ENCODE data around the gene IGFBP3. TPM values are rescaled to one million over a fixed set of nuclear protein-coding genes. Genes with fewer than 3 reads are reported as not detected.
"Not testable (repeated sequence)": the region's sequence is repeated elsewhere in the genome, so short reads cannot be mapped to it uniquely, and the experiment has no call there.

IGFBP3 gene
- 224 and 281 TPM in 2 replicates for total RNA-seq (2014; rRNA removed; shearing (Covaris generic); ENCODE audit: low replicate concordance)

GRCh38 chr7:45920502-45921380 is at the start of gene IGFBP3:
Gene IGFBP3, minus strand, starts transcription at chr7:45921272. Its CDS starts 132 bp downstream, at chr7:45921140.
- H3K27me3 ChIP-seq: no peaks in the 10 kb centered on the region
- peaks cover 24% of the 10 kb centered on the region for H3K36me3 ChIP-seq
- DNase-seq: peak; percentile 79
- no peaks in the 10 kb centered on the region for H3K9me3 ChIP-seq
- H3K4me3 ChIP-seq: peak within 1 kb of the TSS; percentile 69

GRCh38 chr7:45970454-45970853 is 49.4 kb upstream of the IGFBP3 start:
- no peak overlapping the region for H3K4me3 ChIP-seq
- no peak for DNase-seq
- H3K36me3 ChIP-seq: no peaks in the 10 kb centered on the region
- H3K27me3 ChIP-seq: no peaks in the 10 kb centered on the region
- 0 out of 2 replicates have a peak, but pooled peaks cover under 1% of the 10 kb centered on the region for H3K9me3 ChIP-seq

GRCh38 chr7:45969940-45970339 is 48.9 kb upstream of the IGFBP3 start:
- no peak overlapping the region for H3K4me3 ChIP-seq
- DNase-seq: no peak
- no peaks in the 10 kb centered on the region for H3K36me3 ChIP-seq
- no peaks in the 10 kb centered on the region for H3K27me3 ChIP-seq
- H3K9me3 ChIP-seq: no peaks in the 10 kb centered on the region

- Histone ChIP-seq H3K4me3 (no peak overlapping the region), H3K9me3 (no peaks in the 10 kb centered on the region), H3K36me3 (no peaks in the 10 kb centered on the region), H3K27me3 (no peaks in the 10 kb centered on the region)
- no peak for DNase-seq
These were observed 47.9 kb upstream of the IGFBP3 start for GRCh38 chr7:45968856-45969541.

GRCh38 chr7:45968312-45968711 is 47.2 kb upstream of the IGFBP3 start:
- Histone ChIP-seq H3K9me3 (no peaks in the 10 kb centered on the region), H3K27me3 (no peaks in the 10 kb centered on the region), H3K4me3 (no peak overlapping the region), H3K36me3 (no peaks in the 10 kb centered on the region)
- DNase-seq: no peak

- Histone ChIP-seq H3K27me3 (no peaks in the 10 kb centered on the region), H3K9me3 (no peaks in the 10 kb centered on the region), H3K4me3 (no peak overlapping the region), H3K36me3 (no peaks in the 10 kb centered on the region)
- DNase-seq: no peak
These were observed 46.6 kb upstream of the IGFBP3 start for GRCh38 chr7:45967591-45968157.

DNA sequence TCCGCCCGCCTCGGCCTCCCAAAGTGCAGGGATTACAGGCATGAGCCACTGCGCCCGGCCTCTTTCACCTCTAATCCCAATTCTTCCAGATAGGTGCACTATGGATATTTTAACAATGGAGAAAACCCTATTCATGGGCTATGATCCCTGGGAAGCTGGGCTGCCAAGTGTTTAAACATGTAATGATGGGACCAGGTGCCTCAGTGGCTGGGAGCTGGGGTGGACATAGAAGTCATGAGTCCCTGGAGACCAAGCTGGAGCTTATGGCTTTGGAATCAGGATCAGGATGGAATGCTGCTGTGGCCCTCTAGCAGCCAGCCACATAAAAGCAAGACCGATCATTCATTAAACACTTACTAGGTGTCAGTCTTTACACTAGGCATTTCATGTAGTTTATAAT is 41.8 kb upstream of the IGFBP3 start:
- no peak overlapping the region for H3K4me3 ChIP-seq
- no peaks in the 10 kb centered on the region for H3K27me3 ChIP-seq
- no peak for DNase-seq
- H3K9me3 ChIP-seq: no peaks in the 10 kb centered on the region
- no peaks in the 10 kb centered on the region for H3K36me3 ChIP-seq

GRCh38 chr7:45957721-45958120 is 36.6 kb upstream of the IGFBP3 start:
- Histone ChIP-seq H3K27me3 (no peaks in the 10 kb centered on the region), H3K4me3 (no peak overlapping the region), H3K9me3 (peaks cover 10% of the 10 kb centered on the region; the same call in 1 of the 2 replicates), H3K36me3 (no peaks in the 10 kb centered on the region)
- no peak for DNase-seq

GRCh38 chr7:45955286-45955685 is 34.2 kb upstream of the IGFBP3 start:
- no peak for DNase-seq
- no peaks in the 10 kb centered on the region for H3K36me3 ChIP-seq
- no peak overlapping the region for H3K4me3 ChIP-seq
- H3K9me3 ChIP-seq: peaks cover 10% of the 10 kb centered on the region; the same call in 1 of the 2 replicates
- H3K27me3 ChIP-seq: no peaks in the 10 kb centered on the region

DNA sequence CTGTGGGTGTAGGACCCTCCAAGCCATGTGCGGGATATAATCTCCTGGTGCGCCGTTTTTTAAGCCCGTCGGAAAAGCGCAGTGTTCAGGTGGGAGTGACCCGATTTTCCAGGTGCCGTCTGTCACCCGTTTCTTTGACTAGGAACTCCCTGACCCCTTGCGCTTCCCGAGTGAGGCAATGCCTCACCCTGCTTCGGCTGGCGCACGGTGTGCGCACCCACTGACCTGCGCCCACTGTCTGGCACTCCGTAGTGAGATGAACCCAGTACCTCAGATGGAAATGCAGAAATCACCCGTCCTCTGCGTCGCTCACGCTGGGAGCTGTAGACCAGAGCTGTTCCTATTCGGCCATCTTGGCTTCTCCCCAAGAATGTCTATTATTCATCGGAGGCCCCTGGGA is 32.0 kb upstream of the IGFBP3 start:
- not testable (repeated sequence) for DNase-seq, H3K27me3 ChIP-seq, H3K4me3 ChIP-seq, H3K36me3 ChIP-seq
- peaks cover 10% of the 10 kb centered on the region; the same call in 1 of the 2 replicates for H3K9me3 ChIP-seq

DNA sequence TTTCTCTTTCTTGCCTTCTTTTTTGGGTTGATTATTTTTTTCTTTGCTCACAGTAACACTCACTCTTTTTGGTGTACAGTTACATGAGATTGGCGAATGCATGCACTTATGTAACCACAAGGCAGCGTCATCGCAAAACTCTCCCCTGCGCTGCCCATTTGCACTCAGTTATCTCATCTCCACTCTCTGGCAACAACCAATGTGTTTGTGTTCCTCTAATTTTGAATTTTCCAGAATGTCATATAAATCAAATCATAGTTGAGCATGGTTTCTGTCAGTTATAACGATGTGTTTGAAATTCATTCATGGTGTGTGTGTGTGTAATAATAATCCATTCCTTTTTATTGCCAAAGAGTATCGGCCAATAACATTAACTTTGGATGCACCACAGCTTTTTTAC is 23.0 kb upstream of the IGFBP3 start:
- Histone ChIP-seq H3K9me3 (peaks cover 4% of the 10 kb centered on the region; the same call in 1 of the 2 replicates), H3K27me3 (no peaks in the 10 kb centered on the region), H3K4me3 (no peak overlapping the region), H3K36me3 (no peaks in the 10 kb centered on the region)
- peak; percentile 72 for DNase-seq

DNA sequence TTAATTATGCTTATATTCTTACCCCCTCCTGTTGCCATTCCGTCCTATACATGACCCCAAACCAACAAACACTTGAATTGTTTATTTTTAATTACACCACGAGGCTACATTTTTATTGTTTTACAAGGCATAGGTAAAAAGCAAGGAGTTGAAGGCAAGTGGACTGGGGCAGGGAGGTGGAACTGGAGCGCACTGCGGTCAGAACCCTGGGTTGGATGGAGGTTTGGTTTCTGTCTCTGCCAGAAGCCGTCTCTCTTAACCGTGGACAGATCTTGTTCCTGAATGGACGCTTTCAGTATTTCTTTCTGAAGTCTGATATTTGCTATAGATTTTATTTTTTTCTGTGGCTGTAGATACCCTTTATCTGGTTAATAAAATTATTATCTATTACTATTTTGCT is 19.9 kb upstream of the IGFBP3 start:
- H3K9me3 ChIP-seq: peaks cover 4% of the 10 kb centered on the region; the same call in 1 of the 2 replicates
- DNase-seq: no peak
- no peaks in the 10 kb centered on the region for H3K27me3 ChIP-seq
- H3K36me3 ChIP-seq: no peaks in the 10 kb centered on the region
- H3K4me3 ChIP-seq: no peak overlapping the region

- H3K9me3 ChIP-seq, DNase-seq, H3K4me3 ChIP-seq, H3K36me3 ChIP-seq, H3K27me3 ChIP-seq: not testable (repeated sequence)
These were observed 19.2 kb upstream of the IGFBP3 start for GRCh38 chr7:45940237-45940781.

- DNase-seq: no peak
- Histone ChIP-seq H3K4me3 (no peak overlapping the region), H3K36me3 (no peaks in the 10 kb centered on the region), H3K9me3 (peaks cover 4% of the 10 kb centered on the region; the same call in 1 of the 2 replicates), H3K27me3 (no peaks in the 10 kb centered on the region)
These were observed 18.5 kb upstream of the IGFBP3 start for GRCh38 chr7:45939574-45939973.

- Histone ChIP-seq H3K4me3 (no peak overlapping the region), H3K9me3 (peaks cover 4% of the 10 kb centered on the region; the same call in 1 of the 2 replicates), H3K36me3 (no peaks in the 10 kb centered on the region), H3K27me3 (no peaks in the 10 kb centered on the region)
- DNase-seq: no peak
These were observed 17.7 kb upstream of the IGFBP3 start for GRCh38 chr7:45938626-45939302.

DNA sequence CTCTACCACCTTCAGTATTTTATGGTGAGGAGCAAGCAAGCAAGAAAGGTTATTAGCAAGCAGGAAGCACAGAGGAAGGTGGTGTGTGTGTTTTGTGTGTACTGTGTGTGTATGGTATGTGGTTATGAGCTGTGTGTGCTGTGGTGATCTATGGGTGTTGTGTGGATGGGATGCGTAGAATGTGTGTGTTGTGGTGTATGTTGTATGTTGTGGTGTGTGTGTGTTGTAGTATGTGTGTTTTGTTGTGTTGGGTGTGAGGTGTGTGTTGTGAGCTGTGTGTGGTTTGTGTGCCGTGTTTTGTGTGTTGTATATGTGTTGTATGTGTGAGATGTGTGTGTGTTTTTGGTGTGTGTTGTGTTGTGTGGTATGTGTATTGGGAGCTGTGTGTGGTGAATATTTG is 16.8 kb upstream of the IGFBP3 start:
- H3K9me3 ChIP-seq: peaks cover 4% of the 10 kb centered on the region; the same call in 1 of the 2 replicates
- no peaks in the 10 kb centered on the region for H3K27me3 ChIP-seq
- H3K4me3 ChIP-seq: no peak overlapping the region
- no peaks in the 10 kb centered on the region for H3K36me3 ChIP-seq
- no peak for DNase-seq
